Stimulated activated CD4-positive, alpha-beta T cell treated with anti-CD3 and anti-CD28 coated beads, Interleukin-2, amount 100 ng/mL, for 48 hours (primary cell): ENCODE results near the gene JPT2.
"Not testable (repeated sequence)": the region's sequence is repeated elsewhere in the genome, so short reads cannot be mapped to it uniquely, and the experiment has no call there.

ENCODE experiments used
- DNase-seq, 2 donors: peaks; one replicate each; pipeline ENCODE4 v3.0.0-alpha.2; 2020

The JPT2 gene

DNA sequence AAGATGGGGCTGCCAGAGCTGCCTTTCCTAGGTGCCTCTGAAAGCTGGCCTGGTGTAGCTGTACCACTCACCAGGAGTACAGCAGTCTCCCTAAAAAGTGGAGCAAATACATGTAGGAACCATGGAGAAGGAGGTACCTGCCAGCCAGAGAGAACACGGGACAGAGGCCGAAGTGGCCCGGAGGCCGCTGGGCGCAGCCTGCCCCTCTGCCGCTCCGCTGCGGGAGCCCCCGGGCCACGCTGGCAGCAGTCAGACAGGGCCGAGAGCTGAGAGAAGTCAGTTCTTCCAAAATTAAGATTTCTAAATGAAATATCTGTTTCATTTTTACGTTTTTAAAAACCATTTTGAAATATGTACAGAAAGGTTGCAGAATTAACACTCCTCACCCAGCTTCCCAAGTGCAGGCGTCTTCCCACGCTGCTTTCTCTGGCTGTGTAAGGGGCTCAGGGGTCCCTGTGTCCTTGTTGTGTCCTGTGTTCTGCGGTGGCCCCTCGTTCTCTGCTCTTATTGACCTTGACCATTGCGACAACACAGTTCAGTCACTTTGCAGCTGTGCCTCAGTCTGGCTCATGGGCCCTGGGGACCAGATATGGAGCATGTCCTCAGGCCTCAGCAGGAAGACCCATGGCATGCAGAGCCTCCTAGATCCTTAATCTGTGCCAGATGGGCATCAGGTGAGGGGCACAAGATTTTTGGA lies 32.9 kb downstream of the JPT2 start:
- no peak for DNase-seq

DNA sequence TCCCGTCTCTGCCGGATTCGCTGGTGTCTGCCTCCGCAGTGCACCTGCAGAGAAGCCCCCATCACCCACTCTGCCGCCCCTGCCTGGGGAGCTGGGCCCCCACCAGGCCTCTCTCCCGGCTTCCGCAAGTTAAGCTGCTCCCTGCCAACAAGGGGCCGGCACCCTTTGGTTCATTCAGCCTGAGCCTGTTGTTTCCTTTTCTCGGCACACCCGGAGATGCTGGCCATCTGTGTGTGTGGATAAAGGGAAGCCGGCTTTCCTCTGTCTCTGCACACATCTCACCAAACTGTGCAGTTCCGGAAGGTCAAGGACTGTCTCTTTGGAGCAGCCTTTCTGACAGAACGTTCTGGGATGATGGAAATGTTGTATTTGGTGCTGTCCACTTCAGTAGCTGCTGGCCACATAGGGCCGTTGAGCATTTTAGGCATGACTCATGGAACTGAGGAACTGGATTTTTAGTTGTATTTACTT lies 34.7 kb downstream of the JPT2 start:
- DNase-seq: no peak

- no peak for DNase-seq
Measured at GRCh38 chr16:1713331-1713730, 35.3 kb downstream of the JPT2 start.

- no peak for DNase-seq
Measured at GRCh38 chr16:1713933-1714332, 35.9 kb downstream of the JPT2 start.

DNA sequence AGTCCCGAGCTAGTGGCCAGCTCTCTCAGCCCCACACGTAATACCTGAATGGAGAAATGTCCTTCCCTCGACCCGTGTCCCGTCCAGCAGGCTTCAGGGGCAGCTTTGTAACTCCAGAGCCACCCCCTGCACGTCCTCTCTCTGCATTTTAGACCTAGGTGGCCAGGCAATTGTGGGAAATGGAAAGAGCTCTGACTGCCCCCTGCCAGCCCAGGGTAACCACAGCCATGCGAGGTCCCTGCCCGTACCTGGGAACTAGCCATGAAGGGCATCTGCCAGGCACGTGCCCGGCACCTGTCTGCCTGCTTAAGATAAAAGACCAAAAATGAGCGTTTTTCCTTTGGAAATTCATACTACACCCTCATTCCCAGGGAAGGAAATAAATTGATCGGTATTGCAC lies 37.1 kb downstream of the JPT2 start:
- DNase-seq: no peak

GRCh38 chr16:1718236-1718635 lies 40.2 kb downstream of the JPT2 start:
- not testable (repeated sequence) for DNase-seq

DNA sequence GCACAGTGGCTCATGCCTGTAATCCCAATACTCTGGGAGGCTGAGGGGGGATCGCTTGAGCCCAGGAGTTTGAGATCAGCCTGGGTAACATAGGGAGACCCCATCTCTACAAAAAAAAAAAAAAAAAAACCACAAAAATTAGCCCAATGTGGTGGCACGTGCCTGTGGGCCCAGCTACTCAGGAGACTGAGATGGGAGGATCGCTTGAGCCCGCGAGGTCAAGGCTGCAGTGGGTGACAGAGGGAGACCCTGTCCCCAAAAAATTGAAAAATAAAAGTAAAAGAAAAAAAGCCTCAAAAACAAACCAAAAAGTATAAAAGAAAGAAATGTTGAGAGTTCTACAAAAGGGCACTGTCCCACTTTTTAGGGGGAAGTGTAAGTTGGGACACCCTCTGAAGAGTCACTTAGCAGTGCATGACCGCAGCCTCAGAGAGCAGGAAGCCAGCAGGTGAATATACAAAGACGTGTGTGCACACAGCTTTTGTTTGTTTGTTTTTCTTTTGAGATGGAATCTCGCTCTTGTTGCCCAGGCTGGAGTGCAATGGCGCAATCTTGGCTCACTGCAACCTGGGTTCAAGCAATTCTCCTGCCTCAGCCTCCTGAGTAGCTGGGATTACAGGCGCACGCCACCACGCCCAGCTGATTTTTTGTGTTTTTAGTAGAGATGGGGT lies 41.6 kb downstream of the JPT2 start:
- DNase-seq: not testable (repeated sequence)

DNA sequence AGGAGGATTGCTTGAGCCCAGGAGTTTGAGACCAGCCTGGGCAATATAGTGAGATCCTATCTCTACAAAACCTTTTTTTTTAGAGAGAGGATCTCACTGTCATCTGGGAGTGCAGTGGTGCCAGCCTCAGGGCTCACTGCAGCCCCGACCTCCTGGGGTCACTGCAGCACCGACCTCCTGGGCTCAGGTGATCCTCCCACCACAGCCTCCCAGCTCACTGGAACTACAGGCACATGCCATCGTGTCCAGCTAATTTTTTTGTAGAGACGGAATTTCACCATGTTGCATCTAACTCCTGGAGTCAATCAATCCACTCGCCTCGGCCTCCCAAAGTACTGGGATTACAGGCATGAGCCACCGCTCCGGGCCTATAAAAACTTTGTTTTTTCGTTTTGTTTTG lies 43.3 kb downstream of the JPT2 start:
- no peak for DNase-seq

DNA sequence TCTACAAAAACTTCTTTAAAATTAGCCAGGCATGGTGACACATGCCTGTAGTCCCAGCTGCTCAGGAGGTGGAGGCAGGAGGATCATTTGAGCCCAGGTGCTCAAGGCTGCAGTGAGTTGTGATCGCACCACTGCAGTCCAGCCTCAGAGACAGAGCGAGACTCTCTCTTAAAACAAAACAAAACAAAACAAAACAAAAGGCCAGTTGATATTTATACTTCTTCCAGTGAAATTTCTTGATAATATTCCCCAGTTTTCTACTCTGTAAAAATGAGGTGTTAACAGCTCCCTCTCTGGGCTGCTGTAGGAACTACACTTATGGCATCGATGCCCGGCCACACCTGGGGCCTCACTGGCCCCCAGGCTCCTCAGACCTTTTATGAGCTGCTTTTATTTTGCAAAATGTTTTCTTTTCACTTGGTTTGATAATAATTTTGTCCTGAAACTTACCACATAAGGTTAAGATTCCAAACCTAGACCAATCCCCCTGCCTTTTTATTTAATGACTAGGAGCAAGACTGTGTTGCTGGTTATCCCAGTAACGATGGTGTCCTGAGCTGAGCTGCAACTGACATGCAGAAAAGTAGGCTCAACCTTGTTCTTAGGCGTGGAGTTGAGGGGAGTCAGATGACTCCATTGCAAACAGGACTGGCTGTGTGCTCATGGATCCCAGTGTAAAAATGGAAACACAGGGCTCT lies 45.5 kb downstream of the JPT2 start:
- DNase-seq: peak; percentile 38 to 43

- no peak for DNase-seq
Measured at GRCh38 chr16:1724491-1724890, 46.4 kb downstream of the JPT2 start.

- no peak for DNase-seq
Measured at GRCh38 chr16:1726661-1727502, 48.8 kb downstream of the JPT2 start.

- no peak for DNase-seq
Measured at GRCh38 chr16:1727651-1728624, 49.9 kb downstream of the JPT2 start.

- DNase-seq: no peak
Measured at GRCh38 chr16:1729026-1729425, 50.9 kb downstream of the JPT2 start.

DNA sequence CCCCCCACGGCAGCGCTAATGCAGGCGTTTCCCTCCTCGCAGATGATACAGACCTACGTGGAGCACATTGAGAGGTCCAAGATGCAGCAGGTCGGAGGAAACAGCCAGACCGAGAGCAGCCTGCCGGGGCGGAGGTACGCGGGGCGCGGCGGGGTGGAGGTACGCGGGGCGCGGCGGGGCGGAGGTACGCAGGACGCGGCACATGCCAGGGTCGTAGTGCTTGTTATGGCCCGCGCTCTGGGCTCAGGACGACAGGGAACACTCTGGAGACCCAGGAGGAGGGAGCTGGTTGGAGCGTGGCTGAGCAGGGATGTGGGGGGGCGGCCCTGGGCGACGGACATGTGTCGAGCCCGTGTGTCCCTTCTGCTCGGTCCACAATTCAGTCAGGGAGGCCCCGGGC lies 51.4 kb downstream of the JPT2 start:
- DNase-seq: no peak

DNA sequence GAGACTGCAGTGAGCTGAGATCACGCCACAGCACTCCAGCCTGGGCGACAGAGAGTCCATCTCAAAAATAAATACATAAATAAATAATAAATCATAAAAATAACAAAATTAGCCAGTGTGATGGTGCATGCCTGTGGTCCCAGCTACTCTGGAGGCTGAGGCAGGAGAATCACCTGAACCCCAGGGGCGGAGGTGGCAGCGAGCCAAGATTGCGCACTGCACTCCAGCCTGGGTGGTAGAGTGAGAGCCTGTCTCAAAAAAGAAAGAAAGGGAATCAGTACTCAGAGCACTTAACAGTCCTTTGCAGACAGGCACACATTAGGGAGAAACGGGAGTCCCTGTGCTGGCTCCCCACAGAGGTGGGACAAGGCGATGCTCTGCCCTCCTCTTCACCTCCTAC lies 53.0 kb downstream of the JPT2 start:
- no peak for DNase-seq

GRCh38 chr16:1731603-1732002 lies 53.5 kb downstream of the JPT2 start:
- no peak for DNase-seq

DNA sequence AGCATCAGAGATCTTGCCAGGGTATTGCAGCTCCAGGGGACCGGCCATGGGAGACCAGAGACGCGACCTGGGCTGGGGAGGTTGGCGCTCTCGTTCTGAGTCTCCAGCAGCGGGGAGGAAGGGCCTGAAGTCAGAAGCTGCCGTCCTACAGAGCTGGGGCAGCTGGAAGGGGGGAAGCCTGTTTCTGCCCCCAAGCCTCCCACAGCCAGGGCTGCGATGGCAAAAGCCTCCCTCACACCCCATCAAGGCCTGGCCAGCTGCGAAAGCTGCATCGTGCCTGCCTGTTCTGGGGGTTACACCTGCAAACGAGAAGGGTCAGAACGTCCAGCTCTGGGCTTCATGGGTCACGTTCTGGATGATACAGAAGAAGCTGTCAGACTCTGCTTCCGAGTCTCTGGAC lies 54.0 kb downstream of the JPT2 start:
- DNase-seq: no peak

DNA sequence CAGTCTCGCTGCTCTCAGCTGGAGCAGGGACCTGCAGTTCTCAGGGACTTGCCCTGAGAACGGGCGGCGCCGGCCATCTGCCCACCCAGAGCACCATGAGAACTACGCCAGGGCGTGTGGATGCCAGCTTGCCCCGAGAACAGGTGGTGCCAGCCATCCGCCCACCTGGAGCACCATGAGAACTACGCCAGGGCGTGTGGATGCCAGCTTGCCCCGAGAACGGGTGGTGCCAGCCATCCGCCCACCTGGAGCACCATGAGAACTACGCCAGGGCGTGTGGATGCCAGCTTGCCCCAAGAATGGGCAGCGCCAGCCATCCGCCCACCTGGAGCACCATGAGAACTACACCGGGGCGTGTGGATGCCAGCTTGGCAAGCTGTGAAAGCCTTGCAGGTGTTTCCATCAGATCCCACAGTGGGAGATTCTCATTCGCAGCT lies 54.5 kb downstream of the JPT2 start:
- not testable (repeated sequence) for DNase-seq

GRCh38 chr16:1734123-1734522 lies 56.0 kb downstream of the JPT2 start:
- DNase-seq: no peak

DNA sequence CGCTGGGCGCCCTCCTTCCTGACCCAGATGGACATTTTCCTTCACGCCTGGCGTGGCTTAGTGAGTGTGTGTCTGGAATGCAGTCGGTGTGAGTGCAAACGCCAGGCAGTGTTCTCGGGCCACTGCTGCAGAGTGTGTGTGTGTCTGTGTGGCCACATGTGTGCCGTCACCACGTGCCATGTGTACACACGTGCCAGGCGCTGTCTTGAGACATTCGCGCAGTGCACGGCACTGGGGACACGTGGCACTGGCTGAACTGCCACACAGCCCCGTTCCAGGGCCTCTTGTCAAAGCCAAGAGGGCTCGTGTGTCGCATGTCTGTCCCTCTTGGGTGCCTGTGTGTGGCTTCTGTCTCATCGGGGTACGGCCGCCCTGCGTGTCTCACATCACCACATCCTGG lies 56.7 kb downstream of the JPT2 start:
- DNase-seq: no peak

GRCh38 chr16:1740234-1740633 lies 62.2 kb downstream of the JPT2 start:
- DNase-seq: no peak
